IMR-90 (cell line): ENCODE measurements around the gene UQCRC2. TPM values are rescaled to one million over a fixed set of nuclear protein-coding genes. Genes with fewer than 3 reads are reported as not detected.

ENCODE experiments used
- ATAC-seq: fragments of 200-7000 bp; cut with Tn5 transposase; 2 replicates; pipeline ENCODE4 v1.9.1; 2020; ENCODE audit warnings: low read depth, mild to moderate bottlenecking, moderate library complexity
- BruUV-seq: library from RNA; stranded (reverse); fragments of 400-500 nt; replicated peaks from 2 replicates; lab custom pipeline; 2021; lab: Mats Ljungman, UMichigan
- CTCF ChIA-PET: fragments of 300-600 bp; formaldehyde crosslinking; extraction: SDS; loops from one replicate; lab custom pipeline; 2021; ENCODE audit warnings: antibody characterized with exemption; lab: Yijun Ruan, JAX
- POLR2A ChIA-PET: fragments of 300-600 bp; sonication (Branson Sonifier 250); formaldehyde crosslinking; loops from one replicate; lab custom pipeline; 2022; ENCODE audit warnings: antibody characterized with exemption; ENCODE audit not compliant: unreplicated experiment; lab: Charles Lee
- DNase-seq: peaks from one replicate; pipeline ENCODE4 v3.0.0; 2013
- H2AFZ ChIP-seq: replicated peaks from 2 replicates; pipeline ENCODE3; 2013; ENCODE audit warnings: low read length, mild to moderate bottlenecking; ENCODE audit not compliant: poor library complexity
- H2AK5ac ChIP-seq: 2 replicates; pipeline ENCODE4 v1.6.1; 2013; ENCODE audit warnings: low read depth, low read length, inconsistent platforms
- H2AK9ac ChIP-seq: replicated peaks from 2 replicates; pipeline ENCODE3; 2013; ENCODE audit warnings: mild to moderate bottlenecking, low read depth, low read length, moderate library complexity; ENCODE audit not compliant: poor library complexity
- H2BK120ac ChIP-seq: 2 replicates; pipeline ENCODE4 v1.6.1; 2013; ENCODE audit warnings: low read depth, low read length, inconsistent platforms
- H2BK15ac ChIP-seq: 3 replicates; pipeline ENCODE4 v1.6.1; 2013; ENCODE audit warnings: low read depth, low read length, inconsistent platforms
- H2BK20ac ChIP-seq: 2 replicates; pipeline ENCODE4 v1.6.1; 2013; ENCODE audit warnings: low read depth, mild to moderate bottlenecking, inconsistent platforms, low read length, moderate library complexity
- H2BK5ac ChIP-seq: 2 replicates; pipeline ENCODE4 v1.6.1; 2013; ENCODE audit warnings: mild to moderate bottlenecking, low read depth, low read length, inconsistent platforms; ENCODE audit not compliant: poor library complexity, severe bottlenecking
- H3K14ac ChIP-seq: replicated peaks from 2 replicates; pipeline ENCODE4 v1.6.1; 2013; ENCODE audit warnings: low read depth, low read length, inconsistent platforms
- H3K18ac ChIP-seq: 2 replicates; pipeline ENCODE4 v1.6.1; 2013; ENCODE audit warnings: low read depth, low read length, control low read depth
- H3K23ac ChIP-seq: 2 replicates; pipeline ENCODE4 v1.6.1; 2013; ENCODE audit warnings: low read depth, low read length, inconsistent platforms
- H3K27ac ChIP-seq: 2 replicates; pipeline ENCODE4 v1.5.1; 2013; ENCODE audit warnings: mild to moderate bottlenecking, control low read depth, low read length; ENCODE audit not compliant: insufficient read depth
- H3K27me3 ChIP-seq: 2 replicates; pipeline ENCODE4 v1.6.1; 2013; ENCODE audit warnings: low read length; ENCODE audit not compliant: control insufficient read depth, insufficient read depth
- H3K36me3 ChIP-seq: 2 replicates; pipeline ENCODE4 v1.6.1; 2013; ENCODE audit warnings: low read length, mixed read lengths; ENCODE audit not compliant: control insufficient read depth, insufficient read depth
- H3K4ac ChIP-seq: 2 replicates; pipeline ENCODE4 v1.6.1; 2013; ENCODE audit warnings: low read depth, low read length, inconsistent platforms
- H3K4me1 ChIP-seq: 2 replicates; pipeline ENCODE4 v1.6.1; 2013; ENCODE audit warnings: low read length, mixed read lengths; ENCODE audit not compliant: control insufficient read depth, insufficient read depth
- H3K4me2 ChIP-seq: 2 replicates; pipeline ENCODE4 v1.6.1; 2013; ENCODE audit warnings: low read depth, mild to moderate bottlenecking, control low read depth, low read length, moderate library complexity
- H3K4me3 ChIP-seq: 2 replicates; pipeline ENCODE4 v1.5.1; 2013; ENCODE audit warnings: low read depth, mild to moderate bottlenecking, control low read depth, low read length, moderate library complexity; ENCODE audit not compliant: insufficient read depth
- H3K56ac ChIP-seq: 2 replicates; pipeline ENCODE4 v1.6.1; 2013; ENCODE audit warnings: low read length, inconsistent platforms; ENCODE audit not compliant: insufficient read depth; ENCODE audit errors: extremely low read depth
- H3K79me1 ChIP-seq, 2 experiments: 2 replicates each; pipeline ENCODE4 v1.6.1; 2013; ENCODE audit warnings: low read length in 2 of 2, inconsistent platforms in 1 of 2, low read depth in 1 of 2
- H3K9ac ChIP-seq: 2 replicates; pipeline ENCODE4 v1.6.1; 2013; ENCODE audit warnings: low read depth, low read length, control low read depth
- H3K9me1 ChIP-seq: 2 replicates; pipeline ENCODE4 v1.6.1; 2013; ENCODE audit warnings: low read length, inconsistent platforms; ENCODE audit not compliant: insufficient read depth
- H3K9me3 ChIP-seq: 2 replicates; pipeline ENCODE4 v1.6.1; 2013; ENCODE audit warnings: low read length; ENCODE audit not compliant: control insufficient read depth, insufficient read depth
- H4K20me1 ChIP-seq: 2 replicates; pipeline ENCODE4 v1.6.1; 2013; ENCODE audit warnings: low read length, inconsistent platforms; ENCODE audit not compliant: insufficient read depth
- H4K5ac ChIP-seq: 2 replicates; pipeline ENCODE4 v1.6.1; 2013; ENCODE audit warnings: mild to moderate bottlenecking, low read depth, low read length, control low read depth
- H4K8ac ChIP-seq, 2 experiments: 2 replicates each; pipeline ENCODE4 v1.6.1; 2013; ENCODE audit warnings: low read depth in 2 of 2, low read length in 2 of 2, control low read depth in 1 of 2, inconsistent platforms in 1 of 2
- H4K91ac ChIP-seq: 2 replicates; pipeline ENCODE4 v1.6.1; 2013; ENCODE audit warnings: low read depth, low read length, inconsistent platforms; ENCODE audit not compliant: insufficient read depth
- CHD1 ChIP-seq: IDR thresholded peaks from 2 replicates; pipeline ENCODE4 v1.6.1; 2012; ENCODE audit warnings: low read depth, low read length, improper control_type of control experiment
- MAFK ChIP-seq: IDR thresholded peaks from 2 replicates; pipeline ENCODE4 v1.6.1; 2012; ENCODE audit warnings: low read depth, low read length, improper control_type of control experiment
- MAZ ChIP-seq: IDR thresholded peaks from 2 replicates; pipeline ENCODE4 v1.6.1; 2012; ENCODE audit warnings: low read depth, mild to moderate bottlenecking, low read length, improper control_type of control experiment, moderate library complexity, borderline replicate concordance
- NFE2L2 ChIP-seq: fragments of 150-350 bp; IDR thresholded peaks from 2 replicates; pipeline ENCODE4 v1.6.1; 2016; ENCODE audit warnings: low read depth, mild to moderate bottlenecking, low read length
- POLR2A ChIP-seq: IDR thresholded peaks from 2 replicates; pipeline ENCODE4 v1.6.1; 2012; ENCODE audit warnings: mild to moderate bottlenecking, low read depth, low read length
- RAD21 ChIP-seq: IDR thresholded peaks from 2 replicates; pipeline ENCODE4 v1.6.1; 2012; ENCODE audit warnings: low read length, improper control_type of control experiment
- RCOR1 ChIP-seq: IDR thresholded peaks from 2 replicates; pipeline ENCODE4 v1.6.1; 2012; ENCODE audit warnings: mild to moderate bottlenecking, low read length, improper control_type of control experiment; ENCODE audit not compliant: insufficient replicate concordance
- RFX5 ChIP-seq: IDR thresholded peaks from 2 replicates; pipeline ENCODE4 v1.8.0; 2012; ENCODE audit warnings: low read depth, mild to moderate bottlenecking, low read length, moderate library complexity
- SMC3 ChIP-seq: fragments of 150-350 bp; IDR thresholded peaks from 2 replicates; pipeline ENCODE4 v1.6.1; 2016; ENCODE audit warnings: low read depth, mild to moderate bottlenecking, antibody characterized with exemption, low read length, moderate library complexity
- dilution Hi-C: fragments of 300-500 bp; cut with HindIII; formaldehyde crosslinking; loops from one replicate; pipeline ENCODE4 v1.14.3; 2018; ENCODE audit warnings: low sequenced_read_pairs; ENCODE audit not compliant: unreplicated experiment
- in situ Hi-C: fragments of 300-500 bp; cut with MboI; formaldehyde crosslinking; loops from 3 replicates; pipeline ENCODE4 v1.14.3; 2019; ENCODE audit warnings: low sequenced_read_pairs, inconsistent platforms, mixed read lengths
- intact Hi-C: fragments of 100-400 bp; cut with micrococcal nuclease; formaldehyde crosslinking; loops from 2 replicates; pipeline ENCODE4 v1.10.0; 2022
- polyA plus RNA-seq, 3 experiments: library from polyadenylated mRNA; depleted of rRNA; stranded (reverse); fragments of >200 nt; gene quantifications; 2 replicates each; pipeline ENCODE4 v1.2.3, GENCODE V29; 2012; ENCODE audit warnings: low replicate concordance in 1 of 3
- total RNA-seq: library from RNA; depleted of rRNA; stranded (reverse); fragments of >200 nt; gene quantifications from 2 replicates; pipeline ENCODE4 v1.2.3, GENCODE V29; 2012
- TF ChIP-seq, protein P1 (sequence below): fragments of 150-350 bp; IDR thresholded peaks from 2 replicates; pipeline ENCODE4 v1.6.1; 2017; ENCODE audit warnings: mild to moderate bottlenecking, antibody characterized with exemption, low read length, low read depth
- TF ChIP-seq, protein P2 (sequence below): conservative IDR thresholded peaks from 2 replicates; pipeline ENCODE4 v1.5.1; 2012; ENCODE audit warnings: mild to moderate bottlenecking, low read depth, low read length, improper control_type of control experiment
- TF ChIP-seq, protein P3 (sequence below): fragments of 150-350 bp; IDR thresholded peaks from 2 replicates; pipeline ENCODE4 v1.6.1; 2016; ENCODE audit warnings: low read depth, mild to moderate bottlenecking, low read length, moderate library complexity, borderline replicate concordance

Gene UQCRC2
- total and polyA plus RNA-seq, 2 of the 4 experiments (the other 2 are of a cell fraction) = 191 to 284 TPM

DNA sequence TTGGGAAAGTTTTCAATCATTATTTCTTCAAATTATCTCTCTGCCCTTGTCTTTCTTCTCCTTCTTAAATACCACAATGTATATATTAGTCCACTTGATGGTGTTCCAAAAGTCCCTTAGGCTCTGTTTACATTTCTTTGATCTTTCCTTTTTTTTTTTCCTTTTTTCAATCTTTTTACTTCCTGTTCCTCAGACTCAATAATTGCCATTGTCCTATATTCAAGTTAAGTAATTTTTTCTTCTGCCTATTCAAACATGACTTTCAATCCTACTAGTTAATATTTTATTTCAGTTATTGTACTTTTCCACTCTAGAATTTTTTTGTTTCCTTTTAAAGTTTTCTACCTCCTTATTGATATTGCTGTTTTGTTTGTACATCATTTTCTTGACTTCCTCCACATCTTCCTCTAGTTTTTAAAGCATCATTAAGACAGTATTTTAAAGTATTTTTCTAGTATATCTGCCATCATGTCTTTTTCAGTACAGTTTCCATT is 15.8 kb upstream of the UQCRC2 start:
- no peak overlapping the region for H2BK15ac ChIP-seq
- no peak overlapping the region for H2AK5ac ChIP-seq
- no peak for ATAC-seq
- TF ChIP-seq NFE2L2 = no peak
- TF ChIP-seq SMC3 = no peak
- no peak for TF ChIP-seq CHD1
- TF ChIP-seq RAD21 = no peak
- TF ChIP-seq, protein P1, sequence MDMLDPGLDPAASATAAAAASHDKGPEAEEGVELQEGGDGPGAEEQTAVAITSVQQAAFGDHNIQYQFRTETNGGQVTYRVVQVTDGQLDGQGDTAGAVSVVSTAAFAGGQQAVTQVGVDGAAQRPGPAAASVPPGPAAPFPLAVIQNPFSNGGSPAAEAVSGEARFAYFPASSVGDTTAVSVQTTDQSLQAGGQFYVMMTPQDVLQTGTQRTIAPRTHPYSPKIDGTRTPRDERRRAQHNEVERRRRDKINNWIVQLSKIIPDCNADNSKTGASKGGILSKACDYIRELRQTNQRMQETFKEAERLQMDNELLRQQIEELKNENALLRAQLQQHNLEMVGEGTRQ = no peak
- no peak for TF ChIP-seq RFX5
- no peak for TF ChIP-seq MAFK
- TF ChIP-seq, protein P2, sequence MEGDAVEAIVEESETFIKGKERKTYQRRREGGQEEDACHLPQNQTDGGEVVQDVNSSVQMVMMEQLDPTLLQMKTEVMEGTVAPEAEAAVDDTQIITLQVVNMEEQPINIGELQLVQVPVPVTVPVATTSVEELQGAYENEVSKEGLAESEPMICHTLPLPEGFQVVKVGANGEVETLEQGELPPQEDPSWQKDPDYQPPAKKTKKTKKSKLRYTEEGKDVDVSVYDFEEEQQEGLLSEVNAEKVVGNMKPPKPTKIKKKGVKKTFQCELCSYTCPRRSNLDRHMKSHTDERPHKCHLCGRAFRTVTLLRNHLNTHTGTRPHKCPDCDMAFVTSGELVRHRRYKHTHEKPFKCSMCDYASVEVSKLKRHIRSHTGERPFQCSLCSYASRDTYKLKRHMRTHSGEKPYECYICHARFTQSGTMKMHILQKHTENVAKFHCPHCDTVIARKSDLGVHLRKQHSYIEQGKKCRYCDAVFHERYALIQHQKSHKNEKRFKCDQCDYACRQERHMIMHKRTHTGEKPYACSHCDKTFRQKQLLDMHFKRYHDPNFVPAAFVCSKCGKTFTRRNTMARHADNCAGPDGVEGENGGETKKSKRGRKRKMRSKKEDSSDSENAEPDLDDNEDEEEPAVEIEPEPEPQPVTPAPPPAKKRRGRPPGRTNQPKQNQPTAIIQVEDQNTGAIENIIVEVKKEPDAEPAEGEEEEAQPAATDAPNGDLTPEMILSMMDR = no peak
- no peak for TF ChIP-seq RCOR1
- TF ChIP-seq, protein P3, sequence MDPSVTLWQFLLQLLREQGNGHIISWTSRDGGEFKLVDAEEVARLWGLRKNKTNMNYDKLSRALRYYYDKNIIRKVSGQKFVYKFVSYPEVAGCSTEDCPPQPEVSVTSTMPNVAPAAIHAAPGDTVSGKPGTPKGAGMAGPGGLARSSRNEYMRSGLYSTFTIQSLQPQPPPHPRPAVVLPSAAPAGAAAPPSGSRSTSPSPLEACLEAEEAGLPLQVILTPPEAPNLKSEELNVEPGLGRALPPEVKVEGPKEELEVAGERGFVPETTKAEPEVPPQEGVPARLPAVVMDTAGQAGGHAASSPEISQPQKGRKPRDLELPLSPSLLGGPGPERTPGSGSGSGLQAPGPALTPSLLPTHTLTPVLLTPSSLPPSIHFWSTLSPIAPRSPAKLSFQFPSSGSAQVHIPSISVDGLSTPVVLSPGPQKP = no peak
- no peak for TF ChIP-seq POLR2A
- no peak for TF ChIP-seq MAZ
- H3K18ac ChIP-seq = no peak overlapping the region
- no peak overlapping the region for H4K8ac ChIP-seq
- intact Hi-C loops = no loop called here
- H3K9me3 ChIP-seq = no peaks in the 10 kb centered on the region
- H2BK20ac ChIP-seq = no peak overlapping the region
- BruUV-seq = no TSS peak
- H4K91ac ChIP-seq = no peak overlapping the region
- no peak overlapping the region for H3K4me2 ChIP-seq
- no peak overlapping the region for H2BK5ac ChIP-seq
- H3K4me1 ChIP-seq = no peaks in the 10 kb centered on the region
- no peaks in the 10 kb centered on the region for H3K36me3 ChIP-seq
- DNase-seq = no peak
- no peak overlapping the region for H3K23ac ChIP-seq
- no peak overlapping the region for H2AK9ac ChIP-seq
- POLR2A ChIA-PET = no interaction called here
- H4K20me1 ChIP-seq = no peaks in the 10 kb centered on the region
- H3K9ac ChIP-seq = no peak overlapping the region
- no peak overlapping the region for H3K56ac ChIP-seq
- dilution Hi-C loops = no loop called here
- no peak overlapping the region for H2BK120ac ChIP-seq
- CTCF ChIA-PET = no interaction called here
- H3K79me1 ChIP-seq = no peaks in the 10 kb centered on the region
- H3K14ac ChIP-seq = no peak overlapping the region
- in situ Hi-C loops = no loop called here
- no peak overlapping the region for H2AFZ ChIP-seq
- H3K27me3 ChIP-seq = no peaks in the 10 kb centered on the region; the same call in none of the 2 replicates
- H3K4ac ChIP-seq = no peak overlapping the region
- H4K5ac ChIP-seq = no peak overlapping the region
- H3K27ac ChIP-seq = no peak overlapping the region
- no peak overlapping the region for H3K4me3 ChIP-seq
- no peaks in the 10 kb centered on the region for H3K9me1 ChIP-seq
